CD4-positive, alpha-beta T cell treated with Interleukin-1 beta for 1 hour (primary cell): ENCODE measurements around the gene ARHGAP18.

Source experiments
- DNase-seq, 2 donors: peaks; one replicate each; pipeline ENCODE4 v3.0.0-alpha.2; 2020 to 2022

Gene ARHGAP18

DNA sequence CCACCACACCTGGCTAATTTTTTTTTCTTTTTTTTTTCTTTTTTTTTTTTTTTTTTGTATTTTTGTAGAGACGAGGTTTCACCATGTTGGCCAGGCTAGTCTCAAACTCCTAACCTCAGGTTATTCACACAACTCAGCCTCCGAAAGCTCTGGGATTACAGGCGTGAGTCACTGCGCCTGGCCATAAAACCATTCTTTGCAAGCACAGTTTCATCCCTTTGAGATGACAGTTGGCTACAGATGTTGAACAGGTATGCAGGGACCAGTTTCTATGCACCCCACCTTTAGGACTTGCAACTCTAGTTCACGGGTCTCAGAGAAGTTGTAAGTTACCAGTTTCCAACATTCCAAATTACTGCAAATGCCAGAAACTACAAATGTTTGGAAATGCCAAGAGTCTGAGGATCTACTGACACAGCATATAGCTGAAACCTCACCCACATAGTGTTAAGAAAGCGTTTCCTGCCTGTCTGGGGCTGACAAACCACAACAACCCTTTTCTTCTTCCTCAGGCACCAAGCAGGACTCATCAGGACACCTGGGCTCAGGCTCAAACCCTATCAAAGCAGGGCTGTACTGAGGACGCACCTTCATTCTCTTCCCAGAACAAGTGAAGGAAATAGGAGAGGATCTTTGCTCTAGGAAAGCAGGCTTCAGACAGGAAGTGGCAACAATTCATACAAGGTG is 22.9 kb downstream of the ARHGAP18 start:
- peak; percentile 48 to 57 for DNase-seq

DNA sequence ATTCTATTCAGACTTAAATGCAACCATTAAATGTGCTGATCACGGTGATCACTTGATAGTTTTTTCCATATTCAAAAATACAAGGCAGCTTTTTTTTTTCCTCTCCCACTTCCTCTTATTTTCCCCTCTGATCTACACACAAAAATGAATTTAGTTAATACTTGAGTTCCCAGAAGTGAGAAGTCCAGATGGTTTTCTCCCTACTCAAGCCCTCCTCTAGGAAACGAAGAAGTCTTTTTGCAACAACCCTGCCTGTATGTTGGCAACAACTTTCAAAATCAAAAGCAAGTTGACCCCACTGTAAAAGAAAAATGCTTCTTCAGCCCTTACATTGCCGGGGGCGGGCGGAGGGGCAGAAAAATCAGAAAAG is 24.3 kb downstream of the ARHGAP18 start:
- no peak for DNase-seq

DNA sequence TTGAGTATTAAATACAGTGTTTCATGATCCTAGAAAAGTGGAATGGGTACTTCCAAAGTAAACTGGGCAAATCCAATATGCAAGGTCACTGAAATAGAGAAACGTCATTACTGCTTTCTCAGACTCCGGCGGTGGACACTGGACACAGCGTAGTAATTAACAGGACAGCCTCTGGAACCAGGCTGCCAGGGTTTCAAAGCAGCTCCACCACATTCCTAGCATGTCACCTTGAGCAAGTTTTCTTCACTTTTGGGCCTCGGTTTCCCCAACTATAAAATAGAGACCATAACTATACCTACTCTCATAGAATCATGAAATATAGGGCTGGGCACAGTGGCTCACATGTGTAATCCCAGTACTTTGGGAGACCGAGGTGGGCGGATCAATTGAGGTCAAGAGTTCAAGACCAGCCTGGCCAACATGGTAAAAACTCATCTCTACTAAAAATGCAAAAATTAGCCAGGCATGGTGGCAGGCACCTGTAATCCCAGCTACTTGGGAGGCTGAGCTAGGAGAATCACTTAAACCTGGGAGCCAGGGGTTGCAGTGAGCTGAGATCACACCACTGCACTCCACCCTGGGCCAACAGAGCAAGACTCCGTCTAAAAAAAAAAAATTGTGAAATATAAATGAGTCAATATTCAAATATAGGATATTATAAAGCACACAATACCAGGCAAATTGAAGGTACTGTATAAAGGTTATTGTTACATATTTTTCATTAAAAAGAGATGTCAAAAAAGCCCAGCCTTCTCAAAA is 24.9 kb downstream of the ARHGAP18 start:
- DNase-seq = no peak

DNA sequence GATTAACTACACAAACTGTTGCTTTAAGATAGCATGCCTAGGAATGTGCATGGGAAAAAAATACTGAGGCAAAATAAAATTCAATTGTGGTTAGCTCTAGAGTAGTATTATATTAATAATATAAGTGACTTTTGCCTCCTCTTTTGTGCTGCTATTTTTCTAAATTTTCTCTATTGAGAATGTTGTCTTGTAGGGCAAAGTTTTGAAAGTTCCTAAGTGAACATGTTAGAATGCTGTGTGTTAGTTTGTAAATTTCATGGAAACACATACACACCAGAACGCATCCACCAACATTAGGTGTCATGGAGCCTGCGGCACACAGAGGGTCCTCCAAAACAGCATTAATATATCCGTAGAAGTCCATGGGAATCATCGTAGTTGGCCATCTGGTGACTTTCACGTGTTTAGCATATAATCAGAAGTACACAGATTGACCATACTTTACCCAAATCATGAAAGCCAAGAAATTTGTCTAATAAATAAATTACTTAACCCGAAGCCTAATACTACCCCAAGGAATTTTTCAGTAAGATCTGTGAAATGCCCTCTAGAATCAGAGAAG is 25.6 kb downstream of the ARHGAP18 start:
- DNase-seq = no peak

DNA sequence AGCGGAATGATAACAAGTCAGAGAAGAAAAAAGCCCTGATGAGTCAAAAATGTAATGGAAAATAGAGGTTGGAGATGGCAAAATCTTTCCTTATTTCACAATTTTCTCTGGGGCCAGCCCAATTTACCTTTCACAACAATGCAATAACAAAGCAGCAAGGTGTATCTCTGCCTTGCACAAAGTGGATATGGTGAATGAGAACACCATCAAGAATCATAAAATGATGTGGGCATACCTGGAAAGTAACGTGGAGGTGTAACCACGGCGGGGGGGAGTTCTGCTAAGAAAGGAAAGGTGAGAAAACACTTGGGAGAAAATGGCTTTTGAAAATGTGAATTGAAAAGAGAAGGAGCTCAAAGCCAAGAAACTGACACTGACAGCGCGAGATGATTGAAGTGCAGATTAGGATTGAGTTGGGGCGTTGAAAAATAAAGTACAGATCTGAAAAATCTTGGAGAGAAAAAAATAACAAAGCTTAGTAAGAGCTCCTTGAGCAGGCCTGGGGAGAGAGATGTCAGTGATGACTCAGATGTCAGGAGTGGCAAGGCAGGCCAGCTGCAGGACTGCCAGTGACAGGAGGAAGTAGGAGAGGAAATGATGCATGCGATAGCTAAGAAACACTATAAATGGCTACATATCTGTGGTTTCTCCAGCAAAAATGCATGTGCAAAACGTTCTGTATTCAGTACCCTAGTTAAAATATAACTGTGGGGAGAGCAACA is 26.2 kb downstream of the ARHGAP18 start:
- DNase-seq = peak; percentile 74 to 80

DNA sequence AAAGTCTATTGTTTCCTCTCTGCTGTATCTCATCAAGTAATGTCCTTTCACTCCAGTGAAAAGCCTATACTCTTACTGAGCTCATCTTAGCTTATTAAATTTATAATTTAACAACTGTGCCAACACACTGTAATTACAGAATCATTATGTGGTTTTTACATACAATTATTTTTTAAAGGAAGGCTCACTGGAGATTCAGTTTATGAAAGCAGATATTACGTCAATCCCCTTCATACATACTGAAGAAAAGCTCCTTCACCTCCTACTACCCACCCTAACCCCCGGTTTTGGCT is 28.1 kb downstream of the ARHGAP18 start:
- no peak for DNase-seq

DNA sequence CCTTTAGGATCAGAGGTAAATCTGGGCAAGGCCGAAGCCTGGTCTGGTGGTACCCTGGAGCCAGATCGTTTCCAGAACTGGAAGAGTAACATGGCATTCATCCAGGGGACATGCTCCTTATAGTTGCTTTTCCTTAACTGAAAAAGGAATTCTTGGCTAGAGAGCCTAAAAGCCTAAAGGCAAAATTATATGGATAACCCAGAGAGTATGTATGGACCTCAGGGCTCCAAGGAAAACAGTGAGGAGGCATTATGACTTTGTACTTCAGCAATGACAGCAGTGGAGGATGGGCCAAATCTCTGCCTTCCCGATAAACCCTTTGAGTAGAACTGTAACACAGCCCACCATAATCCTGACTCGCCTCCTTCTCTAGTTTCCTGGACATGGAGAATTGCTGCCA is 29.3 kb downstream of the ARHGAP18 start:
- no peak for DNase-seq

DNA sequence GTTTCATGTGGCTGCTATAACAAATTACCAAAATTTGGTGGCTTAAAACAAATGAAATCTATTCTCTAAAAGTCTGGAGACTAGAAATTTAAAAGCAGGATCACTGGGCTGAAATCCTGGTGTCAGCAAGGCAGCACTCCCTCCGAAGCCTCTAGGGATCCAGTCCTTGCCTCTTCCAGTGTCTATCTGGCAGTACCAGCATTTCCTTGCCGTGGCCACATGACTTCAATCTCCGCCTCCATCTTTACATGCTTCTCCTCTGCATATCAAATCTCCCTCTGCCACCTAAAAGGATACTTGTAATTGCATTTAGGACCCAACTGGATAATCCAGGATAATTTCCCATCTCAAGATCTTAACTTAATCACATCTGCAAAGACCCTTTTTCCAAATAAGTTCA is 30.2 kb downstream of the ARHGAP18 start:
- no peak for DNase-seq

DNA sequence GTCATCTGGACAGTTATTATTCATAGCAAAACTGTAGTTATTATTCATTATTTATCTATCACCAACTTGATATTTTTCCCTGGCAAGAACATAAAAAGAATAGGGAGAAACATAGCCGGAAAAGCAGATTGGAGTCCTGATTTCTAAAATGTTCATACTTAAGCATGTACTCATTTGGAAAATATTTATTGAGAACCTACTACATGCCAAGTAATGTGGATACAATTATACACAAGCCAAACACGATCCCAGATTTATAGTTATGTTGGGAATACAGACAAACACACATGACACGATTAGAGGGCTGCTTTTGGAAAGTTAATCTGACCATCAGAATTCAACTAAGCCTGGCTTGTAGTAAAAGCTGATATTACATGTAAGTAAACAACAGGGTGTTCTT is 30.7 kb downstream of the ARHGAP18 start:
- DNase-seq = no peak

DNA sequence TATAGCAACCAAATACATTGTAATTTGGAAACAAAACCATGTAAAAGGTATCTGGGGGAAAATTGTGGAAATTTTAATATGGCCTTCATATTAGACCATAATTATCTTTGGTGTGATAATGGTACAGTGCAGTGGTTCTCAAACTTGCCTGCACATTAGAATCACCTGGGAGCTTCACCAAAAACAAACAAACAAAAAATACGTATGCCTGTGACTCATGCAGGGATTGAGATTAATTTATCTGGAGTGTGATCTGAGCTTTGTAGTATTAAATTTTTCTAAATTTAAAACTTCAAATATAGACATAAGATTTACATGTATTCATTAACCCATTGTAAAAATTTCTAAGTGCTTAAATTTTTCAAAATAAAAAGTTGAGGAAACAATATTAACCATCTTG is 31.5 kb downstream of the ARHGAP18 start:
- DNase-seq = no peak

DNA sequence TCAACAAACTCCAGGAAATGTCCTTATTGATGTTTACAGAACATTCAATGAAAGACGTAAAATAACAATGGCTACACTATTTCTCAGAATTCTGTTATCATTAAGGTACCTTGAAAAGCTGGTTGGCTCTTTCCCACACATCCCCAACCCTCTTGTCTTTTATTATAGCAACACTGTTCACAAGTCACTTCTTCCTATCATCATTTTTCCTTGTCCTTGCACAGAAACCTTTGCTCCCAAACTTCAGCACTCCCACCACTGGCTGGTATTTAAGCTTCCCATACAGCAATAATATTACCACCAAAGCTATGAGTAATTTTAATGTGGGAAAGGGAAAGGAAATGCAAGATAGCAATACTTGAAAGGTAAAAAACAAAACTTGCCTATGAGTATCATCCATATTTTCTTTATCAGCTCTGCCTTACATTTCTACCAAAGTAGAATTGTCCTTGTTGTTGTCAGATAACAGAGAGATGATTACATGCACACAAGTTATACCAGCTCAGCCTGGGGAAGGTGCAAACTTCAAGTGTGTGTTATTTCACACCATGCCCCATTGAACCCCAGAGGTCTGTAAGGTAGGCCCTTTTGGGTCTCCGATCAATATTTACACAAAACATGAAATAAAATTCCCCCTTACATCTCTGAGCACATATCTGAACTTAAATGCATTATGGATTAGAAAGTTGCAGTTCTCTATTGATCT is 32.2 kb downstream of the ARHGAP18 start:
- DNase-seq = no peak

DNA sequence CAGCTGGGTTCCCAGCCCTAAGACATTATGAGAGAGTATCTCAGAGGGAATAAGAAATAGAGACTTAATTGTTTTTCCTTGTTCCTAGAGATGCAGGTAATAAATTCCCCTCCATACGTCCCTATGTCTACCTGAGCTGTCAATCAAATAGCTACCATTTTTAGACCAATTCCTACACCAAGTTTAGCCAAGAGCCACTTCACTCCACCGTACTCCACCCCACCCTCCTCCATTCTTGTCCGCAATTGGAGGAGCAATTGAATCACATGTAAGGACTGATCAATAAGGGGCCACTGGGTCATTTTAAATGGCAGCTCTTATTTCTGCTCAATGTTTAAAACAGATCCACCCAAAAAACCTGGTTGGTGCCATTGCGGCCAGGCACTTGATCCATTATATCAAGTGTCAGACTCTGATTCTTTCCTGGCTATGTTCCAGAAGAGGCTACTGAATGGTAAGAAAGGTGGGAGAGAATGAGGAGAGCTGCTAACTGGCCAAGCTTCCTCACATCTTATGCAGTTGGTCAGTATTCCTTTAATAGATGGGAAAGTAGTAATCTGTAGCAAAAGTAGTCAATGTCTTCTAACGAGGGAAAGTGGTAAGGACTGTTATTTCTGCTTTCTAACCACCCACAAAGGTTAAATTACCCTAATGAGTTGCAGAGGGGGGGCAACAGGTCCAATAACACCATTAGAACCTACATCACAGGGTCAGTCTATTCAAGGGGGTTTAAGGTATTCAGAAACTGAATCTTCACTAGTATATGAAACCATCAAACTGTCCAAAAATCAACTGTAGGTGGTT is 34.1 kb downstream of the ARHGAP18 start:
- no peak for DNase-seq

DNA sequence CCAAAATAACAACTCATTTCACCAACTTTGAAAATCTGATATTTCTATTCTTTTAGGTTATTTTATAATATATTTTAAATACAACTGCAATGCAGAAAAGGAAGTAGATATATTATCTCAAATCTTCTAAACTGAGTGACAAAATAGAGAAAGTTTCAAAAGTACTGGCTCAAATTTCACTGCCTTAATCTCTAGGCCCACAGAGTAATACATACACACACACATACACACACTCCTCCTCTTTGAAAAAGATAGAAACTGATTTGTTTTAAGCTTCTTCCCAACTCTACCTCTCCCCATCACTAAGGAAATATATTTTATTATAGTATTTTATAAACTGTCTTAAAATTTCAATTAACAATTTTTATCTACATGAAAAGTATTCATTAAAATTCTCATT is 36.2 kb downstream of the ARHGAP18 start:
- DNase-seq = no peak

DNA sequence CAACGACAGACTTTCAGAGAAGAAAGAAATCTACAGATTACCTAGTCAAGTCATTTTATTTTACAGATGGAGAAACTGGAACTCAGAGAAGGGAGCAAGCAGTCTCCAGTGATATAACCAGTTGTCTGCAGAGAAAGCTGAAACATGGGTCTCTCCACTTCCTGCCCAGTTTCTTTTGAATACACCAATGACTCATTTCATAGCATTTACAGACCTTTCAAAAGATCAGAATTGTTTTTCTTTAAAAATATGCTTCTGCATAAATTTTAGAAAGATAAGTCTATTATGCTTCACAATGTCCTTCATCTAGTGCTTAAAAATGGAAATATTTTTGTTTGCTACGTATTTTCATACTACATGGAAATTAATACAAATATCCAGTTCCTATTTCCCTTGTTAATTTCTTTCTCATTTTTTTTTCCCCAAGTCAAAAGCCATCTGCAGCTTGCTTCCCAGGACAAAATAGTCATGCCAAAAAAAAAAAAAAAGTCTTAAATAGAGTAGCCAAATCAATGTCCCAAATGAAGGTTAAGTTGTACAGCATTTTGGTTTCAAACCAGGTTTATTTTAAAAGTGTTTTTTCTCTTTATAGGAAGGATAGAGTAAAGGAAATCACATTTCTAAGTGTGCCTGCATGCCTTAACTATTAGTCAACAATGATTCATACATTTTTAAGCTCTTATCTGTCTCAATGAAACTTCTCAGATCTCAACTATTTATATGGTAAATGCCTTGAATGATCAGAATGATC is 36.9 kb downstream of the ARHGAP18 start:
- DNase-seq = peak in 1 of 2 donors; percentile 35

DNA sequence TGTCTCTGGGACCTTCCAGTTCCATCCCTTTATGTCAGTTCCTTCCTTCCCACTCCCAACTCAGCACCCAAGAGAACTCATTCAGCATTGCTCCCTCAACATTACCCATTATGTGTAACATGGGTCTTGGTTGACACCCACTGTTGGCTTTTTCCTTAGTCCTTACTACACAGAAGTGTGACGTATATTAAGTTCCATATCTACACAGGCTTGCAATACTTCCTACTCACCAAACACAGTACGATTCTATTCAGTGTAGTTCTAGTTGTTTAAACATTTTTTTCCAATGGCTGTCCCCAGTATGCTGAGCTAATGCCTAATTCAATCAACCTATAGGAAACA is 37.7 kb downstream of the ARHGAP18 start:
- DNase-seq = no peak

DNA sequence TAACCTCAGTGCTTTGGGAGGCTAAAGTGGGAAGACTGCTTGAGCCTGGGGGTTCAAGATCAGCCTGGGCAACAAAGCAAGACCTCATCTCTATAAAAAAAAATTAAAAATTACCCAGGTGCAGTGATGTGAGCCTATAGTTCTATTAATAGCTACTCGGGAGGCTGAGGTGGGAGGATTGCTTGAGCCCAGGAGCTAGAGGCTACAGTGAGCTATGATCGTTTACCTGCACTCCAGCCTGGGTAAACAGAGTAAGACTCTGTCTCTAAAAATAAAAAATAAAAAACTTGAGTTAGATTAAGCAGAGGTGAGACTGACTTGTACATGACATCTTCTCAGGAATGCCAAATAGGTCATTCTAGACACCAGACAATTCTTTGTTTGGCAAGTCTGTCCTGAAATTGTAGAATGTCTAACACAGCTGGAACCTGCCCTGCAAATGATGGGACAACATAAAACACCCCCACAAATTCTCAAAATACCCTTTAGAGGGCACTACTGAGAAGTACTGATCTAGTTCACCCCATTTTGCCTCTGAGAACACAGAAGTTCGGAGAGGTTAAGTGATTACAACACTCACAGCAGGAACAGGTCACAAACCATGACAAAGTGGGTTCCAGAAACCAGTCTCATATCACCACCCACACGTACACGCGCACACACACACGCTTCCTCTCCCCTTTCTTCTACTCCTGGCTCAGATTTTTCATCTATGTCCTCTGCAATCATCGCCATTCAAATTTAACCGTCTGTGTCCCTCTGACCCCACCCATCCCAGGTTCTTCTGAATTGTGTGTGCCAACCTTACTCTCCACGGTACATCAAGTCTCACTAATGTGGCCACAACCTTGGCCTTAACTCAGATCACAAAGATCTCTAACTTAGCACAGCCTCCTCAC is 38.3 kb downstream of the ARHGAP18 start:
- DNase-seq = peak; percentile 66 to 79

DNA sequence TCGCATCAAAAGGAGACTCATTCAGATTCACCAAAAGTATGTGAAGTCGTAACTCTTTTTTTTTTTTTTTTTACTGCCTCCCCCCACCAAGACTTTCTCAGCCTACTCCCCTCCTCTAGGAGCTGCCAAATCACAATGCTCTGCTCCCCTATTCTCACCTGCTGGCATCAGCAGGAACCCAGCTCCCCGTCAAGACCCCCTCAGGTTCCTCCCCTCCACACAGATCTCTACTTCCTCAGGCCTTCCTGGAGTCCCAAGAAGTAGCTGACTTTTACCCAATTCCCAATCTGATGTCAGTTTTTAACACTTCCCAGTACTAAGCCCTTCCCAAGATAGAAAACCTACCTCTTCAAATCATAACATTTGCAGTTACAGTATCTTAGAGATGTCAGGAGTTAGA is 39.3 kb downstream of the ARHGAP18 start:
- DNase-seq = no peak

DNA sequence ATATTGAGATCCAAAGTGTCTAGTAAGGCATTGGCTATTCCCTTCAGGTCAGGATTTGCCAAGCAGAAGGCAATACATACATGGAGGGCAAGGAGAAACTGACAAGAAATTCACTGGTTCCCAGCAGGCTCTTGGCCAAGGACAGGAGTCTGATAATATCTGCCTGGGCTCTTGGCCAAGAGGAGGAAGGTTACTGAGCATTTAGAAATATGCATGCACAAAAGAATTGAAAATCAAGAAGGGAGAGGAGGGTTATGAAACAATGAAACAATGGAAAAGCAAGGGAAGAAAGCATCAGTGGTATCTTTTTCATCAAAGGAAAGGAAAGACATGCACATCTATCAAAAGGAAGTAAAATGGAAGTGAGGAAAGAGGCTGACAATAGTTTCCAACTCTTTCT is 42.4 kb downstream of the ARHGAP18 start:
- DNase-seq = no peak

DNA sequence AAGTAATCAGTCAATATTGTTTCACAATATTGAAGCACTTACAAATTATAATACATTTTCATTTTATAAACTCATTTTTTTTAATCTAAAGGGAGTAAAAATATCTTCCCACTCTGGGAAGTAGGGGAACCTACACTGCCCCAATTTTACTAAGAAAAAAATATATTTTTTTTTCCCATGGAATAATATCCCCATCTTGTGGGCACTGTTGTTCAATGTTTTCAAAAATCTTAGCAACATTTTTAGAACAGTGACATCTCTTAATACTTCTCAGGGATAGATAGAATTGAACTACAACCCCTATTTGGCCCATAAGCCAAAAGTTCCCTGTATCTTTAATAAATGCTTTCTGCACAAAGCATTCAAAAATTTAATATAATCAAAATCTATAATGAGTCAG is 42.9 kb downstream of the ARHGAP18 start:
- DNase-seq = no peak

DNA sequence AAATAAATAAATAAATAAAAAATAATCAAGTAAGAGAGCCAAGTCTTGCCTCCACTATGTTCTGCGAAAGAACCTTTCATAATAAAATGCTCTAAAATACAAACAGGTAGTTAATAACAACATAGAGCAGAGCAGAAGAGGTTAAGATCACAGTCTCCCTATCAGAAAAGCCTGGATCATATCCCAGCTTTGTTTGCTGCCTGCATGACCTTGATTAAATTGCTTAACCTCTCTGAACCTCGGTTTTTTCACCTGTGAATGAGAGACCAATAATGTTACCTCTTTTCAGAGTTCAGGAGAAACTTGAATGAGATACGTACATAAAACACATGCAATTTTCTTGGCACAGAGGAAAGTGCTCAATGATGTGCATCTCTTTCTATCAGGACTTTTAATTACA is 44.4 kb downstream of the ARHGAP18 start:
- DNase-seq = no peak

DNA sequence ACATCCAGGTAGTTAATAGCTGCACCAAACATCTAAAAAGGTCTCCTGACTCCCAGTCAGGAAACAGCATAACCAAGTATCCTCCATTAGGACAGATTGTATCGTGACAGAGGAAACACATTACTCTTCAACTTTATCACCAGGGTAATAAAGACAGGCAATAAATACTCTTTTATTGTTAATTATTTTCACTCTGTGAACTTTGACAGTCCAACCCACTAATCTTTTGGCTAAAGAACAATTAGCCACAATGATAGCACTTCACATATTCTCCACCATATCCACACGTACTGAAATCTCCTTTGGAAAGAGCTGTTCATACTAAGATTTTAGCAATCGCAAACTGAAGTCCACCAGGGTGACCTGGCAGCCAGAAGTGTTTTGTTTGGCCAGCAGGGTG is 46.4 kb downstream of the ARHGAP18 start:
- no peak for DNase-seq
